Progenitor cell of endocrine pancreas (in vitro differentiated cells): ENCODE results near the gene ABTB2. TPM values are rescaled to one million over a fixed set of nuclear protein-coding genes. Genes with fewer than 3 reads are reported as not detected.

Experiments
- DNase-seq: peaks from one replicate; pipeline ENCODE4 v3.0.0; 2021; ENCODE audit warnings: low spot score; ENCODE audit not compliant: unreplicated experiment
- H3K27ac Mint-ChIP-seq: 2 replicates; pipeline ENCODE4 v1.8.0; 2021; ENCODE audit warnings: mild to moderate bottlenecking, moderate library complexity, mixed read lengths
- H3K27me3 Mint-ChIP-seq: 2 replicates; pipeline ENCODE4 v1.8.0; 2021; ENCODE audit warnings: mixed read lengths
- H3K36me3 Mint-ChIP-seq: 2 replicates; pipeline ENCODE4 v1.8.0; 2022; ENCODE audit warnings: mixed read lengths; ENCODE audit not compliant: insufficient read depth
- H3K4me1 Mint-ChIP-seq: 2 replicates; pipeline ENCODE4 v1.8.0; 2021; ENCODE audit warnings: low read depth, mixed read lengths
- H3K4me3 Mint-ChIP-seq: 2 replicates; pipeline ENCODE4 v1.8.0; 2021; ENCODE audit warnings: low read depth, mild to moderate bottlenecking, moderate library complexity, mixed read lengths
- H3K9me3 Mint-ChIP-seq: 2 replicates; pipeline ENCODE4 v1.8.0; 2021; ENCODE audit warnings: low read depth, mixed read lengths
- CTCF ChIP-seq: fragments of 200-600 bp; sonication (generic); IDR thresholded peaks from one replicate; pipeline ENCODE4 v1.5.0; 2021; ENCODE audit warnings: antibody characterized with exemption, mild to moderate bottlenecking; ENCODE audit not compliant: unreplicated experiment
- total RNA-seq: library from RNA; stranded (reverse); gene quantifications from 2 replicates; pipeline ENCODE4 v1.2.1, GENCODE V29; 2021

The ABTB2 gene
- total RNA-seq, 1 donor from 2014 or later: 19.5 TPM

GRCh38 chr11:34351687-34352469 is 5.9 kb downstream of the ABTB2 start:
- DNase-seq: no peak
- no peak for TF ChIP-seq CTCF
- H3K36me3 Mint-ChIP-seq: peaks cover 3% of the 10 kb centered on the region
- H3K27ac Mint-ChIP-seq: no peak overlapping the region
- no peaks in the 10 kb centered on the region for H3K9me3 Mint-ChIP-seq
- H3K27me3 Mint-ChIP-seq: peaks cover 23% of the 10 kb centered on the region
- peaks cover 24% of the 10 kb centered on the region for H3K4me1 Mint-ChIP-seq
- H3K4me3 Mint-ChIP-seq: no peak overlapping the region

DNA sequence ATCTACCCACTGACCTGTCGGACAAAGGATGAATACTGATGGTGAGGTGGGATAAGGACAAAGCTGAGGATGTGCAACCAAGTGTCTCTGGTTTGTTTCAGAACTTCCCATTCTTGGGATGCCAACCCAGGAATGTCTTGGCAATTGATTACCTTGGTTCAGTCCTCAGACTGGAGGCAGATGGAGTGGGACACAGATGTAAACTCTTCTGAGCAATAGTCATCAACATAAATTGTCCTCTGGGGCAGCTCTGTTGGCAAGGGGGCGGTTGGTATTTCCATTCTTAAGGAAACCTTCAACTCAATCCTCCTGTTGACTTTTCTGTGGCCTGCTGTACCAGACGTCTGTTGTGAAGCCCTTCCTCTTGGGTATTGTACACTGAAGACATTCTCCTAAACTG is 6.8 kb downstream of the ABTB2 start:
- Mint-ChIP-seq H3K27ac (no peak overlapping the region), H3K9me3 (no peaks in the 10 kb centered on the region), H3K36me3 (peaks cover 3% of the 10 kb centered on the region), H3K4me3 (no peak overlapping the region), H3K27me3 (peaks cover 19% of the 10 kb centered on the region), H3K4me1 (peaks cover 20% of the 10 kb centered on the region)
- no peak for DNase-seq
- no peak for TF ChIP-seq CTCF

DNA sequence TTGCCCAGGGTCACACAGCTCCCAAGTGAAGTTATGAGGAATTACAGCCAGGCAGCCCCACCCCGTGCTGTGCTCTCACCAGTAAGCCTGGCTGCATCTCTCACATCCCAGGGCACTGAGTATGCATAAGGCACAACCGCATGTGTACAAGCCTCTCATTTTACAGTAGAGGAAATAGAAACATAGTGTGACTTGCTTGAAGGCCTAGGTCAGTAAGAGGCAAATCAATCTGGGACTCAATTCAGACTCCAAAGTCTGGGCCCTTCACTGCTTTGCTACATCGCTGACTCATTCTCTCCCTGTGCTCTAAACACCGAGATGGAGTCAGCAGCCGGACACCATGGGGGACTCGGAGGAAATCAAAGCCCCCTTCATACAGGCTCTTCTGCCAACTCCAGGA is 7.9 kb downstream of the ABTB2 start:
- H3K27me3 Mint-ChIP-seq: peaks cover 10% of the 10 kb centered on the region
- no peaks in the 10 kb centered on the region for H3K9me3 Mint-ChIP-seq
- no peak overlapping the region for H3K27ac Mint-ChIP-seq
- H3K36me3 Mint-ChIP-seq: peaks cover 3% of the 10 kb centered on the region
- no peak for TF ChIP-seq CTCF
- DNase-seq: no peak
- peaks cover 23% of the 10 kb centered on the region for H3K4me1 Mint-ChIP-seq
- no peak overlapping the region for H3K4me3 Mint-ChIP-seq

GRCh38 chr11:34348919-34349318 is 8.9 kb downstream of the ABTB2 start:
- H3K4me1 Mint-ChIP-seq: peaks cover 20% of the 10 kb centered on the region
- H3K36me3 Mint-ChIP-seq: no peaks in the 10 kb centered on the region
- H3K9me3 Mint-ChIP-seq: no peaks in the 10 kb centered on the region

DNA sequence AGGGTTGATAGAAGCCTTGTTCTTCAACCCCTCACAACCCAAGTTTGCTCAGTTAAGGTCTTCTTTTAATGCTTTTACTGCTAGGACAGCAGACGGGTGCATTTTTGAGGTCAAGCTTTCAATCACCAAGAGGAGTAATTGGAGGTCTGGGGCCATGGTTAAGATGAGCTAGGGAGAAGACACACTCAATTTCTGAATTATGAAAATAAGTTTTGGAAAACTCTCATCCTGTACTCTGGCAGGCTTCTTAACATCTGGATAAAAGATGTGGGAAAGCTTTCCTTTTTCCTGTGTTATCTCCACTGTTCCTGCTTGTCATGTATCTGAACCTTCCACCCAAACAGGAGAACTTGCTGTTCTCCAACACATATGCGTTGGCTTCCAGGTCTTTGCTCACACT is 9.7 kb downstream of the ABTB2 start:
- TF ChIP-seq CTCF: no peak
- Mint-ChIP-seq H3K4me1 (peaks cover 19% of the 10 kb centered on the region), H3K4me3 (no peak overlapping the region), H3K27me3 (peaks cover 1% of the 10 kb centered on the region), H3K36me3 (no peaks in the 10 kb centered on the region), H3K27ac (no peak overlapping the region), H3K9me3 (no peaks in the 10 kb centered on the region)
- DNase-seq: no peak

More at GRCh38 chr11:34348919-34349318, 8.9 kb downstream of the ABTB2 start:
- Mint-ChIP-seq H3K4me3 (no peak overlapping the region), H3K27me3 (peaks cover 4% of the 10 kb centered on the region), H3K27ac (no peak overlapping the region)
- no peak for TF ChIP-seq CTCF
- no peak for DNase-seq
